HepG2 (cell line): ENCODE results near the gene CADM4. TPM values are rescaled to one million over a fixed set of nuclear protein-coding genes. Genes with fewer than 3 reads are reported as not detected.
A peak's percentile ranks its signal among the peaks of the same experiment; 100 is the strongest.

Source experiments
- AGO1 ChIP-seq: fragments of 200-400 bp; formaldehyde crosslinking; IDR thresholded peaks from 2 replicates; pipeline ENCODE4 v1.6.1; 2017; ENCODE audit warnings: mild to moderate bottlenecking, low read depth, low read length, moderate library complexity; ENCODE audit not compliant: poor library complexity, severe bottlenecking
- ATF7 ChIP-seq, 2 experiments: fragments of 450-650 bp in 1 of 2; sonication (generic) in 1 of 2; formaldehyde crosslinking in 1 of 2; IDR thresholded peaks; 2 replicates each; pipeline versions ENCODE4 v1.4.0 to v1.6.1; 2016 to 2020; ENCODE audit warnings: antibody characterized with exemption in 1 of 2, mild to moderate bottlenecking in 1 of 2, missing genetic modification reagents in 1 of 2
- FOXA1 ChIP-seq, 2 experiments: fragments of 450-650 bp in 1 of 2; sonication (generic) in 1 of 2; formaldehyde crosslinking in 1 of 2; IDR thresholded peaks; 2 replicates each; pipeline versions ENCODE4 v1.4.0 to v1.6.1; 2016 to 2020; ENCODE audit warnings: missing genetic modification reagents in 1 of 2
- PAX8 ChIP-seq: sonication (generic); formaldehyde crosslinking; IDR thresholded peaks from 2 replicates; pipeline ENCODE4 v1.8.0; 2022; ENCODE audit warnings: mild to moderate bottlenecking, missing genetic modification reagents, borderline replicate concordance
- PCBP2 ChIP-seq: fragments of 200-400 bp; formaldehyde crosslinking; optimal IDR thresholded peaks from 2 replicates; pipeline ENCODE3; 2018; ENCODE audit warnings: low read length, low read depth; ENCODE audit not compliant: poor library complexity, severe bottlenecking
- PHB2 ChIP-seq: fragments of 450-650 bp; IDR thresholded peaks from 2 replicates; pipeline ENCODE4 v1.6.1; 2018; ENCODE audit not compliant: partially characterized antibody
- RBM22 ChIP-seq: fragments of 200-400 bp; formaldehyde crosslinking; optimal IDR thresholded peaks from 2 replicates; pipeline ENCODE3; 2017; ENCODE audit warnings: mild to moderate bottlenecking, low read length, moderate library complexity
- RNF2 ChIP-seq: fragments of 450-650 bp; conservative IDR thresholded peaks from 2 replicates; pipeline ENCODE4 v1.6.1; 2016; ENCODE audit warnings: low read depth
- SAFB2 ChIP-seq: sonication (generic); formaldehyde crosslinking; IDR thresholded peaks from 2 replicates; pipeline ENCODE4 v1.5.1; 2020; ENCODE audit warnings: missing genetic modification reagents, low read depth, mild to moderate bottlenecking, borderline replicate concordance
- SP5 ChIP-seq: IDR thresholded peaks from 2 replicates; pipeline ENCODE4 v1.6.1; 2016; ENCODE audit warnings: low read depth, borderline replicate concordance
- ZFP1 ChIP-seq: IDR thresholded peaks from 2 replicates; pipeline ENCODE4 v1.6.1; 2016
- ZFP36 ChIP-seq: fragments of 150-350 bp; IDR thresholded peaks from 2 replicates; pipeline ENCODE4 v1.6.1; 2018; ENCODE audit warnings: borderline replicate concordance, low read length, low read depth; ENCODE audit not compliant: partially characterized antibody
- ZNF264 ChIP-seq: sonication (generic); formaldehyde crosslinking; IDR thresholded peaks from 2 replicates; pipeline ENCODE4 v1.4.0; 2020; ENCODE audit warnings: missing genetic modification reagents
- ZNF543 ChIP-seq: sonication (generic); formaldehyde crosslinking; IDR thresholded peaks from 2 replicates; pipeline ENCODE4 v1.4.0; 2020; ENCODE audit warnings: mild to moderate bottlenecking, missing genetic modification reagents
- ZNF557 ChIP-seq: sonication (generic); formaldehyde crosslinking; IDR thresholded peaks from 2 replicates; pipeline ENCODE4 v1.4.0; 2020; ENCODE audit warnings: missing genetic modification reagents
- ZNF644 ChIP-seq: IDR thresholded peaks from 2 replicates; pipeline ENCODE4 v1.6.1; 2016; ENCODE audit warnings: low read depth
- ZNF766 ChIP-seq: sonication (generic); formaldehyde crosslinking; IDR thresholded peaks from 2 replicates; pipeline ENCODE4 v1.5.0; 2020; ENCODE audit warnings: missing genetic modification reagents, borderline replicate concordance
- polyA plus RNA-seq, 8 experiments: library from polyadenylated mRNA; depleted of rRNA in 3 of 8; stranded (reverse) in 7 of 8; unstranded in 1 of 8; fragments of >200 nt; fragmentation: Illumina TruSeq in 4 of 8; extraction: Trizol in 4 of 8; gene quantifications; 2 replicates each; pipeline versions ENCODE4 v1.2.1 to v1.2.3, GENCODE V29; 2011 to 2016; ENCODE audit warnings: low read depth in 4 of 8, missing spikeins in 1 of 8, mixed read lengths in 1 of 8; ENCODE audit not compliant: insufficient read depth in 1 of 8
- total RNA-seq, 5 experiments: library from RNA; depleted of rRNA; stranded (reverse); fragments of >200 nt; fragmentation: Illumina TruSeq; extraction: Trizol; gene quantifications; 2 replicates each; pipeline ENCODE4 v1.2.3, GENCODE V29; 2016; ENCODE audit warnings: low read depth in 1 of 5
- TF ChIP-seq, protein P1 (sequence below), 2 experiments: fragments of 450-650 bp in 1 of 2; sonication (generic) in 1 of 2; formaldehyde crosslinking in 1 of 2; IDR thresholded peaks; 2 replicates each; pipeline versions ENCODE4 v1.6.1 to v1.8.0; 2016 to 2022; ENCODE audit warnings: antibody characterized with exemption in 1 of 2, mild to moderate bottlenecking in 1 of 2, missing genetic modification reagents in 1 of 2

The CADM4 gene
- total and polyA plus RNA-seq, 2 of the 13 experiments (the other 11 are each of a cell fraction or from before 2014, with no cell fraction given), result 8.5 to 16.0 TPM

GRCh38 chr19:43619262-43620060 lies 20.2 kb downstream of the CADM4 start, which contains the start of gene ZNF428 (continued):
- TF ChIP-seq SP5 (CRISPR knock-in tag) (0 out of 2 replicates have a peak, but pooled peaks have one; percentile 18), ZFP36 (no peak), RBM22 (peak; percentile 60), RNF2 (peak; percentile 84; the same call in 1 of the 2 replicates), PAX8 (CRISPR knock-in tag) (peak; percentile 80; the same call in 1 of the 2 replicates), ZNF557 (CRISPR knock-in tag) (peak; percentile 50; the same call in 1 of the 2 replicates), PCBP2 (no peak), PHB2 (no peak), SAFB2 (CRISPR knock-in tag) (peak; percentile 88), FOXA1 (IDR thresholded peaks at IDR 0.05) (no peak), FOXA1 (CRISPR knock-in tag; IDR thresholded peaks at IDR 0.05) (no peak), ZNF264 (CRISPR knock-in tag) (peak; percentile 59; the same call in 1 of the 2 replicates), AGO1 (peak; percentile 51), ZNF766 (CRISPR knock-in tag) (peak; percentile 96), ATF7 (IDR thresholded peaks at IDR 0.05) (no peak), ATF7 (CRISPR knock-in tag; IDR thresholded peaks at IDR 0.05) (peak; percentile 71; the same call in 1 of the 2 replicates), ZNF543 (CRISPR knock-in tag) (peak; percentile 68; the same call in 1 of the 2 replicates), ZNF644 (CRISPR knock-in tag) (no peak), ZFP1 (CRISPR knock-in tag) (no peak)
- TF ChIP-seq, protein P1, sequence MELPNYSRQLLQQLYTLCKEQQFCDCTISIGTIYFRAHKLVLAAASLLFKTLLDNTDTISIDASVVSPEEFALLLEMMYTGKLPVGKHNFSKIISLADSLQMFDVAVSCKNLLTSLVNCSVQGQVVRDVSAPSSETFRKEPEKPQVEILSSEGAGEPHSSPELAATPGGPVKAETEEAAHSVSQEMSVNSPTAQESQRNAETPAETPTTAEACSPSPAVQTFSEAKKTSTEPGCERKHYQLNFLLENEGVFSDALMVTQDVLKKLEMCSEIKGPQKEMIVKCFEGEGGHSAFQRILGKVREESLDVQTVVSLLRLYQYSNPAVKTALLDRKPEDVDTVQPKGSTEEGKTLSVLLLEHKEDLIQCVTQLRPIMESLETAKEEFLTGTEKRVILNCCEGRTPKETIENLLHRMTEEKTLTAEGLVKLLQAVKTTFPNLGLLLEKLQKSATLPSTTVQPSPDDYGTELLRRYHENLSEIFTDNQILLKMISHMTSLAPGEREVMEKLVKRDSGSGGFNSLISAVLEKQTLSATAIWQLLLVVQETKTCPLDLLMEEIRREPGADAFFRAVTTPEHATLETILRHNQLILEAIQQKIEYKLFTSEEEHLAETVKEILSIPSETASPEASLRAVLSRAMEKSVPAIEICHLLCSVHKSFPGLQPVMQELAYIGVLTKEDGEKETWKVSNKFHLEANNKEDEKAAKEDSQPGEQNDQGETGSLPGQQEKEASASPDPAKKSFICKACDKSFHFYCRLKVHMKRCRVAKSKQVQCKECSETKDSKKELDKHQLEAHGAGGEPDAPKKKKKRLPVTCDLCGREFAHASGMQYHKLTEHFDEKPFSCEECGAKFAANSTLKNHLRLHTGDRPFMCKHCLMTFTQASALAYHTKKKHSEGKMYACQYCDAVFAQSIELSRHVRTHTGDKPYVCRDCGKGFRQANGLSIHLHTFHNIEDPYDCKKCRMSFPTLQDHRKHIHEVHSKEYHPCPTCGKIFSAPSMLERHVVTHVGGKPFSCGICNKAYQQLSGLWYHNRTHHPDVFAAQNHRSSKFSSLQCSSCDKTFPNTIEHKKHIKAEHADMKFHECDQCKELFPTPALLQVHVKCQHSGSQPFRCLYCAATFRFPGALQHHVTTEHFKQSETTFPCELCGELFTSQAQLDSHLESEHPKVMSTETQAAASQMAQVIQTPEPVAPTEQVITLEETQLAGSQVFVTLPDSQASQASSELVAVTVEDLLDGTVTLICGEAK (IDR thresholded peaks at IDR 0.05), result no peak
- TF ChIP-seq, protein P1 (CRISPR knock-in tag; IDR thresholded peaks at IDR 0.05), result peak; percentile 70
